ENCODE data around the gene TMEM147. TPM values are rescaled to one million over a fixed set of nuclear protein-coding genes. Genes with fewer than 3 reads are reported as not detected.

Gene TMEM147
- total and polyA plus RNA-seq, 10 of the 15 experiments (the other 5 are each of a cell fraction or from before 2014, with no cell fraction given), result 53.4 to 145 (median 79.3) TPM

DNA sequence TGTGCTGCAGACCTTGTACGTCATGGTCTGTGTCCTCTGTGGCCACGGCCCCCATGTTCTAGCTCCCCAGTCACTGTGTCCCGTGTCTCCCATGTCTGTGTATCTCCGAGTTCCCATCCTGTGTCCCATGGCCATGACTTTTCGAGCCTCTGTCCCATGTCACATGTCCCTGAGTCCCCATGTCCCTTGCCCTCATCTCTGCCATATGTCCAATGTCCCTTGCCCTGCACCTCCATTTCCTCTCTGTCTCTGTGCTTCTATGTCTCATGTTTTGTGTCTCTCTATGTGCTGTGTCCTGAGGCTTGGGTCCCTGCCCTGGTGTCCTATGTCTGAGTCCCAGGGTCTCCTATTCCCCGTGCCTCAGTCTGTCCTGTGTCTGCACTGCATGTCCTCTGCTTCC is 16.0 kb downstream of the TMEM147 start:
- FAIRE-seq (no peak), DNase-seq (ENCODE audit: low read depth, low spot score) (no peak), ATAC-seq (no peak)
- Histone ChIP-seq H3K4me1 (ENCODE audit: control insufficient read depth, insufficient read depth, low read length) (peaks cover 30% of the 10 kb centered on the region), H3K79me2 (ENCODE audit: control insufficient read depth, insufficient read depth, low read length) (no peaks in the 10 kb centered on the region), H2AFZ (ENCODE audit: control insufficient read depth, low read depth, low read length) (no peak overlapping the region), H3K27me3 (replicated peaks in 1 of 2; ENCODE audit: control insufficient read depth in 2 of 2, insufficient read depth in 2 of 2, low read length in 1 of 2) (no peaks in the 10 kb centered on the region; a peak in 2 of 4 replicates), H4K20me1 (ENCODE audit: control insufficient read depth, insufficient read depth) (no peaks in the 10 kb centered on the region), H3K9ac (ENCODE audit: control insufficient read depth, insufficient read depth, low read length) (no peak overlapping the region), H3K9me3 (replicated peaks; ENCODE audit: control insufficient read depth, insufficient read depth, low read length) (no peaks in the 10 kb centered on the region; the same call in 2 of the 3 replicates), H3K4me3 (no peak overlapping the region), H3K27ac (ENCODE audit: control insufficient read depth, insufficient read depth) (no peak overlapping the region), H3K36me3 (ENCODE audit: control insufficient read depth in 2 of 2, insufficient read depth in 2 of 2, low read length in 1 of 2) (no peaks in the 10 kb centered on the region), H3K4me2 (ENCODE audit: control insufficient read depth, insufficient read depth) (no peak overlapping the region)
- ChIA-PET RAD21 (ENCODE audit: unreplicated experiment) (no interaction called here), POLR2A (no interaction called here), CTCF (interaction anchor here (2.6 kb wide), 1 partner anchor 12 kb away, joined by 17 read pairs; no protein-coding TSS in a partner anchor), SMC1A (ENCODE audit: uncharacterized antibody, unreplicated experiment) (no interaction called here)
- BruUV-seq (replicated peaks), result no TSS peak
- TF ChIP-seq SIX5 (IDR thresholded peaks at IDR 0.05; ENCODE audit: low read depth, low read length, severe bottlenecking) (no peak), STAT3 (IDR thresholded peaks at IDR 0.05; ENCODE audit: low read depth, low read length) (no peak), FOS (IDR thresholded peaks at IDR 0.05; ENCODE audit: borderline replicate concordance, extremely low read depth, insufficient read length) (no peak), NR2C1 (IDR thresholded peaks at IDR 0.05) (no peak), PAX5 (IDR thresholded peaks at IDR 0.05; ENCODE audit: borderline replicate concordance, low read depth, low read length) (no peak), NFYA (IDR thresholded peaks at IDR 0.05; ENCODE audit: borderline replicate concordance, low read depth, low read length) (no peak), SUZ12 (IDR thresholded peaks at IDR 0.05; ENCODE audit: unreplicated experiment) (no peak), HCFC1 (IDR thresholded peaks at IDR 0.05; ENCODE audit: low read length) (no peak)
- TF ChIP-seq, protein P1, sequence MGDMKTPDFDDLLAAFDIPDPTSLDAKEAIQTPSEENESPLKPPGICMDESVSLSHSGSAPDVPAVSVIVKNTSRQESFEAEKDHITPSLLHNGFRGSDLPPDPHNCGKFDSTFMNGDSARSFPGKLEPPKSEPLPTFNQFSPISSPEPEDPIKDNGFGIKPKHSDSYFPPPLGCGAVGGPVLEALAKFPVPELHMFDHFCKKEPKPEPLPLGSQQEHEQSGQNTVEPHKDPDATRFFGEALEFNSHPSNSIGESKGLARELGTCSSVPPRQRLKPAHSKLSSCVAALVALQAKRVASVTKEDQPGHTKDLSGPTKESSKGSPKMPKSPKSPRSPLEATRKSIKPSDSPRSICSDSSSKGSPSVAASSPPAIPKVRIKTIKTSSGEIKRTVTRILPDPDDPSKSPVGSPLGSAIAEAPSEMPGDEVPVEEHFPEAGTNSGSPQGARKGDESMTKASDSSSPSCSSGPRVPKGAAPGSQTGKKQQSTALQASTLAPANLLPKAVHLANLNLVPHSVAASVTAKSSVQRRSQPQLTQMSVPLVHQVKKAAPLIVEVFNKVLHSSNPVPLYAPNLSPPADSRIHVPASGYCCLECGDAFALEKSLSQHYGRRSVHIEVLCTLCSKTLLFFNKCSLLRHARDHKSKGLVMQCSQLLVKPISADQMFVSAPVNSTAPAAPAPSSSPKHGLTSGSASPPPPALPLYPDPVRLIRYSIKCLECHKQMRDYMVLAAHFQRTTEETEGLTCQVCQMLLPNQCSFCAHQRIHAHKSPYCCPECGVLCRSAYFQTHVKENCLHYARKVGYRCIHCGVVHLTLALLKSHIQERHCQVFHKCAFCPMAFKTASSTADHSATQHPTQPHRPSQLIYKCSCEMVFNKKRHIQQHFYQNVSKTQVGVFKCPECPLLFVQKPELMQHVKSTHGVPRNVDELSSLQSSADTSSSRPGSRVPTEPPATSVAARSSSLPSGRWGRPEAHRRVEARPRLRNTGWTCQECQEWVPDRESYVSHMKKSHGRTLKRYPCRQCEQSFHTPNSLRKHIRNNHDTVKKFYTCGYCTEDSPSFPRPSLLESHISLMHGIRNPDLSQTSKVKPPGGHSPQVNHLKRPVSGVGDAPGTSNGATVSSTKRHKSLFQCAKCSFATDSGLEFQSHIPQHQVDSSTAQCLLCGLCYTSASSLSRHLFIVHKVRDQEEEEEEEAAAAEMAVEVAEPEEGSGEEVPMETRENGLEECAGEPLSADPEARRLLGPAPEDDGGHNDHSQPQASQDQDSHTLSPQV (IDR thresholded peaks at IDR 0.05), result no peak
- TF ChIP-seq, protein P2, sequence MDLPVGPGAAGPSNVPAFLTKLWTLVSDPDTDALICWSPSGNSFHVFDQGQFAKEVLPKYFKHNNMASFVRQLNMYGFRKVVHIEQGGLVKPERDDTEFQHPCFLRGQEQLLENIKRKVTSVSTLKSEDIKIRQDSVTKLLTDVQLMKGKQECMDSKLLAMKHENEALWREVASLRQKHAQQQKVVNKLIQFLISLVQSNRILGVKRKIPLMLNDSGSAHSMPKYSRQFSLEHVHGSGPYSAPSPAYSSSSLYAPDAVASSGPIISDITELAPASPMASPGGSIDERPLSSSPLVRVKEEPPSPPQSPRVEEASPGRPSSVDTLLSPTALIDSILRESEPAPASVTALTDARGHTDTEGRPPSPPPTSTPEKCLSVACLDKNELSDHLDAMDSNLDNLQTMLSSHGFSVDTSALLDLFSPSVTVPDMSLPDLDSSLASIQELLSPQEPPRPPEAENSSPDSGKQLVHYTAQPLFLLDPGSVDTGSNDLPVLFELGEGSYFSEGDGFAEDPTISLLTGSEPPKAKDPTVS (IDR thresholded peaks at IDR 0.05; ENCODE audit: low read depth, low read length), result no peak
- TF ChIP-seq, protein P3, sequence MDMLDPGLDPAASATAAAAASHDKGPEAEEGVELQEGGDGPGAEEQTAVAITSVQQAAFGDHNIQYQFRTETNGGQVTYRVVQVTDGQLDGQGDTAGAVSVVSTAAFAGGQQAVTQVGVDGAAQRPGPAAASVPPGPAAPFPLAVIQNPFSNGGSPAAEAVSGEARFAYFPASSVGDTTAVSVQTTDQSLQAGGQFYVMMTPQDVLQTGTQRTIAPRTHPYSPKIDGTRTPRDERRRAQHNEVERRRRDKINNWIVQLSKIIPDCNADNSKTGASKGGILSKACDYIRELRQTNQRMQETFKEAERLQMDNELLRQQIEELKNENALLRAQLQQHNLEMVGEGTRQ (IDR thresholded peaks at IDR 0.05; ENCODE audit: borderline replicate concordance, low read depth, low read length), result no peak
- WGBS (ENCODE audit: insufficient coverage, insufficient replicate concordance, low lambda C conversion rate, missing lambda C conversion rate), result 2% methylated on average over 6 of the region's 6 CpGs
- in situ Hi-C loops (cut with MboI), result no loop called here
- intact Hi-C loops (cut with micrococcal nuclease; ENCODE audit: unreplicated experiment), result no loop called here

Data from GM12878 (cell line).